Natural killer cell treated with Interleukin-12 subunit alpha and Interleukin-12 subunit beta and Interleukin-15 and Interleukin-18, amount 100 ng/mL, for 72 hours (primary cell): ENCODE data around the gene CENPS. TPM values are rescaled to one million over a fixed set of nuclear protein-coding genes. Genes with fewer than 3 reads are reported as not detected.
"Not testable (repeated sequence)": the region's sequence is repeated elsewhere in the genome, so short reads cannot be mapped to it uniquely, and the experiment has no call there.

Experiments
- ATAC-seq, 2 donors: fragments of 150-1000 bp; cut with Tn5 transposase in 1 of 2; sonication (Bioruptor Pico), chemical (Tn5 transposase) in 1 of 2; 2 replicates each; pipeline ENCODE4 v1.10.0; 2021
- DNase-seq: peaks from one replicate; pipeline ENCODE4 v3.0.0; 2022; ENCODE audit warnings: low spot score
- H3K27ac Mint-ChIP-seq, 2 donors: 1 replicate in 1 of 2; 2 replicates in 1 of 2; pipeline ENCODE4 v1.8.0; 2022; ENCODE audit warnings: mixed read lengths in 2 of 2, mild to moderate bottlenecking in 1 of 2, moderate library complexity in 1 of 2
- H3K27me3 Mint-ChIP-seq, 2 donors: 1 replicate in 1 of 2; 2 replicates in 1 of 2; pipeline ENCODE4 v1.8.0; 2022; ENCODE audit warnings: mixed read lengths in 2 of 2
- H3K36me3 Mint-ChIP-seq: one replicate; pipeline ENCODE4 v1.8.0; 2022; ENCODE audit warnings: mixed read lengths
- H3K4me1 Mint-ChIP-seq, 2 donors: 1 replicate in 1 of 2; 2 replicates in 1 of 2; pipeline ENCODE4 v1.8.0; 2022; ENCODE audit warnings: low read depth in 2 of 2, mixed read lengths in 2 of 2, mild to moderate bottlenecking in 1 of 2
- H3K4me3 Mint-ChIP-seq: one replicate; pipeline ENCODE4 v1.8.0; 2022; ENCODE audit warnings: mixed read lengths
- H3K9me3 Mint-ChIP-seq: 2 replicates; pipeline ENCODE4 v1.8.0; 2022; ENCODE audit warnings: mixed read lengths
- total RNA-seq, 2 donors: library from RNA; stranded (reverse); gene quantifications; one replicate each; pipeline ENCODE4 v1.2.3, GENCODE V29; 2022

CENPS gene
- total RNA-seq, 2 donors from 2014 or later, result 12.6 to 20.7 TPM

DNA sequence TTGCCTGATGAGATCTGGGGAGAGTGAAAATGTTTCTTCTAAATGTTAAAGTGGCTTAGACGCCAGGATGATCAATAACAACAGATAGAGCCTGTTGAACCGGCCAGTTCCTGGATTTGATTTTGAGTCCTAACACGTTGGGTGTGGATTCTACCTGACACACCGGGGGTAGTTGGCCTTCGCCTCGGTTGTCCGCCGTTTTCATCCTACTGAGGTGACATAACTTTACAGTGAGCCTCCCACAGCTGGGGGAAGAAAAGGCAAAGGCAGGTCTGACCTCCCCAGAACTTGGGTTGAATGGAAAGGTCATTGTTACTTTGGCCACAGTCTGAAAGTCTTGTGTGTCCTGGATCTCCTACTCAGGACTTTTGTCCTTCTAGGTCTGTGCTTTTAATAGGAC is 30.2 kb upstream of the CENPS start:
- peak overlapping the region; percentile 98 for H3K4me3 Mint-ChIP-seq
- DNase-seq (no peak), ATAC-seq (no peak)
- H3K4me1 Mint-ChIP-seq, result peaks cover 37 to 40% of the 10 kb centered on the region in 2 donors
- H3K27ac Mint-ChIP-seq, result peak overlapping the region; percentile 84 to 99
- H3K36me3 Mint-ChIP-seq, result peaks cover 29% of the 10 kb centered on the region
- no peaks in the 10 kb centered on the region for H3K9me3 Mint-ChIP-seq
- H3K27me3 Mint-ChIP-seq, result no peaks in the 10 kb centered on the region

DNA sequence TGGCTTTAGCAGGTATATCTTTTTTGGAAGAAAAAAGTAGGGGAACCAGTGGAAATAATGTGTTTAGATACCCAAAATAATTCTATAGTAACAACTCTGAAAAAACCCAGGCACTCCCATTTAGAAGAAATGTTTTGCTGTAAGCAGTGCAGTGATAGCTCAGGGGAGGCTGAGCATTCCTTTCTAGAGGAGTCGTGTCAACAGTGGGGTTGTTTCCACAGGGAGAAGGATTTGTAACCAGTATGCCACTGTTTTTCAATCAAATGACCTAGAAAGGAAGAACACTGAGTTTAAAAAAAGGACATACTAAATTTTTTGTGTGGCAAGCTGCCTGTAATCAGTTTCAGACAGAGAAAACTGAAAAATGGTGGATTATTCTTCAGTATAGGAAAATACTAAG is 29.0 kb upstream of the CENPS start:
- Mint-ChIP-seq H3K27me3 (no peaks in the 10 kb centered on the region), H3K4me3 (peak overlapping the region; percentile 98), H3K9me3 (no peaks in the 10 kb centered on the region), H3K36me3 (peaks cover 29% of the 10 kb centered on the region), H3K4me1 (peaks cover 37 to 40% of the 10 kb centered on the region in 2 donors), H3K27ac (peak overlapping the region; percentile 84 to 99)
- ATAC-seq (no peak), DNase-seq (no peak)

DNA sequence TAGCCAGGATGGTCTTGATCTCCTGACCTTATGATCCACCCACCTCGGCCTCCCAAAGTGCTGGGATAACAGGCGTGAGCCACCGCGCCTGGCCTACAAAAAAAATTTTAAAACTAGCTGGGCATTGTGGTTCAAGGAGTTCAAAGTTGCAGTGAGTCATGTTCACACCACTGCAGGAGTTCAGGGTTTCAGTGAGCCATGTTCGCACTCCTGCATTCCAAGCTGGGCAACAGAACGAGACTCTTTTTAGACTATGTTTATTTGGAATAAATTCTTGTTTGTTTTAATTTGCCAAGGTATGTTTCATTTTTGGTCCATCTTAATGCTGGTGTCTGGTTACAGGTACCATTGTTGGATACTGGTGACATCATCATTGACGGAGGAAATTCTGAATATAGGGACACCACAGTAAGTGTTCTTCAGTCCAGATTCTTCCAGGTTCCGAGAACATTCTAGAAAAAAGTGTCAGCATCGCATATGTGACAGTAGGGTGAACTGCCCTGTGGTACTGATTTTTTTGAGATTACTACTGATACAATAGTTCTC is 27.4 kb upstream of the CENPS start:
- Mint-ChIP-seq H3K27me3 (no peaks in the 10 kb centered on the region), H3K36me3 (peaks cover 37% of the 10 kb centered on the region), H3K4me1 (peaks cover 37 to 42% of the 10 kb centered on the region in 2 donors), H3K9me3 (no peaks in the 10 kb centered on the region), H3K4me3 (peak overlapping the region; percentile 74), H3K27ac (peak overlapping the region; percentile 61 to 91)
- ATAC-seq, result no peak
- DNase-seq, result no peak

DNA sequence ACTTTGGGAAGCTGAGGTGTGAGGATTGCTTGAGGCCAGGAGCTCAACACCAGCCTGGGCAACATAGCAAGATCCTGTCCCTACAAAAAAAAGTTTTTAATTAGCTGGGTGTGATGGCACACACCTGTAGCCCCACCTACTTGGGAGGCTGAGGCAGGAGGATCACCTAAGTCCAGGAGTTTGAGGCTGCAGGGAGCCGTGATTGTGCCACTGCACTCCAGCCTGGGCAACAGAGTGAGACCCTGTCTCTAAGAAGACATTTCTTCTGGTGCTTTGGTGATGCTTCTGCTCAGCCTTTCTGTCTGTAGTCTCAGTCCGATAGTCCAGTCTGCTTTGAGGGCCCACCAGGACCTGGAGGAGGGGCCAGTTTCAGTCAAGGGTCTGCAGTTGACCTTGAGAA is 23.0 kb upstream of the CENPS start:
- Mint-ChIP-seq H3K27me3 (no peaks in the 10 kb centered on the region), H3K36me3 (peaks cover 37% of the 10 kb centered on the region), H3K27ac (no peak overlapping the region), H3K4me3 (no peak overlapping the region), H3K9me3 (no peaks in the 10 kb centered on the region), H3K4me1 (peaks cover 14 to 21% of the 10 kb centered on the region in 2 donors)
- DNase-seq, result no peak
- no peak for ATAC-seq

DNA sequence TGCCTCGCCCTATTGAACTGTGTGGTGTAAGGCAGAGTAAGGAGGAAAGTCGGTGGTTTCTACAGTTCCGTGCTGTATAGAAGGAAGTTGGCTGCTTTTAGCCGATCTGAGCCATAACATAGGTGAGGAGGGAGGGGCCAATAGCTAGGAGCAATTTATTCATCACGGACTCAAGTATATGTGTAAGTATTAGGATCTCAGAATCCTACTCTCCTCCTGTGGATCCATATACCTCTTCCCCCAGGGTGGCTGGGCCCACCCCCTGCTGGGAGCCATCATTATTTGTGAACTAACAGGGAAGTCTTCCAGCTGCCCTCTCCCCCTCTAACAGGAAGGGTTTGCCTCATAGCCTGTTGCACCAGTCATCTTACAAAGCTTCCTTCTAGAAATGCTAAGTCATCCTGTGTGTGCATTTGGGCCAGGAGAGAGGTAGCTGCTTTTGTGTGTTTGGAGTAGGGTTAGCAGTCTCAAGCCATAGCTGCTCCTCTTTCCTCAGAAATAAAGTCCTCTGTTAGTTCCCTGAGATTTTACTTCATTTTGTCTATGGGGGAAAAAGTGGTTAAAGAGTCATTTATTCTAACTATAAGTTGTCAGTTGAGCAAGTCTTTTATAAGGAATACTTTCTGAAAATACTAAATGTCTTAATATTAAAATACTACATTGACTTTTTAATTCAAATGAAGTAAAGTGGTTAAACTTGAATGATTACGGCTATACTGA is 14.9 kb upstream of the CENPS start:
- peak overlapping the region; percentile 89 to 90 for H3K27ac Mint-ChIP-seq
- H3K36me3 Mint-ChIP-seq, result peaks cover 63% of the 10 kb centered on the region
- no peaks in the 10 kb centered on the region for H3K9me3 Mint-ChIP-seq
- no peaks in the 10 kb centered on the region for H3K27me3 Mint-ChIP-seq
- ATAC-seq (peak; percentile 79 to 84), DNase-seq (no peak)
- peak overlapping the region; percentile 65 for H3K4me3 Mint-ChIP-seq
- H3K4me1 Mint-ChIP-seq, result peaks cover 12 to 16% of the 10 kb centered on the region in 2 donors

DNA sequence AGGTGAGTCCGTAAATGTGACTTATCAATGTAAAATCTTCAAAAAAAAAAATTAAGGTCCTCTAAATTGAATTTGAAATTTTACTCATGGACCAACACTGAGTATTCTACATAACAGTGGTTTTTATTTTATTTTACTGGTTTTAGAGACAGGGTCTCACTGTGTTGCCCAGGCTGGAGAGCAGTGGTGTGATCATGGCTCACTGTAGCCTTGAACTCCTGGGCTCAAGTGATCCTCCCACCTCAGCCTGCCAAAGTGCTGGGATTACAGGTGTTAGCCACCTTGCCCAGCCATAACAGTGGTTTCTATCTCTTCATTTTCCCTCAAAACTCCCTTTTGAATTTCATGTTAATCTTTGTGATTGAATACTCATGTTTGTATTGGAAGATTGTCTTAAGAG is 14.3 kb upstream of the CENPS start:
- not testable (repeated sequence) for H3K9me3 Mint-ChIP-seq, DNase-seq, H3K4me3 Mint-ChIP-seq, H3K27me3 Mint-ChIP-seq, ATAC-seq
- H3K36me3 Mint-ChIP-seq, result peaks cover 63% of the 10 kb centered on the region
- H3K27ac Mint-ChIP-seq, result peak overlapping the region; percentile 89 to 90
- H3K4me1 Mint-ChIP-seq, result peaks cover 12 to 16% of the 10 kb centered on the region in 2 donors

DNA sequence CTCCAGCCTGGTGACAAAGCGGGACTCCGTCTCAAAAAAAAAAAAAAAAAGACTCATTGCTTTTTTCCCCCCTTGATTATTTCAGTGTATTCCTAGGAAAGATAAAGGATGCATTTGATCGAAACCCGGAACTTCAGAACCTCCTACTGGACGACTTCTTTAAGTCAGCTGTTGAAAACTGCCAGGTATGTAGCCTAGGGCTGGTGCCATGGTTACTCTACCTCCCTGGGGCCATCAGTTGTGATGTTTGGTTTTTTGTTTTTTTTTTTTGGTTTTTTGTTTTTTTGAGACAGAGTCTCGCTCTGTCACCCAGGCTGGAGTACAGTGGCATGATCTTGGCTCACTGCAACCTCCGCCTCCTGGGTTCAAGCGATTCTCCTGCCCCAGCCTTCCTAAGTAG is 11.5 kb upstream of the CENPS start:
- not testable (repeated sequence) for H3K27me3 Mint-ChIP-seq, DNase-seq, ATAC-seq, H3K4me3 Mint-ChIP-seq, H3K9me3 Mint-ChIP-seq, H3K27ac Mint-ChIP-seq
- peaks cover 6 to 12% of the 10 kb centered on the region in 2 donors for H3K4me1 Mint-ChIP-seq
- H3K36me3 Mint-ChIP-seq, result peaks cover 38% of the 10 kb centered on the region

DNA sequence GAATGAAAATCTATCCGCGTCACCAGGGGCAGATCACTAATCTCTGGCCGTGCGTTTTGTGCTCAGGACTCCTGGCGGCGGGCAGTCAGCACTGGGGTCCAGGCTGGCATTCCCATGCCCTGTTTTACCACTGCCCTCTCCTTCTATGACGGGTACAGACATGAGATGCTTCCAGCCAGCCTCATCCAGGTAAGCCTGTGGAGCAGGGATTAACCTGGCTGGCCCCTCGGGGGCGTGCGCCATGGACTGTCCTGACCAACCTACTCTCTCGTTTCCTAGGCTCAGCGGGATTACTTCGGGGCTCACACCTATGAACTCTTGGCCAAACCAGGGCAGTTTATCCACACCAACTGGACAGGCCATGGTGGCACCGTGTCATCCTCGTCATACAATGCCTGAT is 10.9 kb upstream of the CENPS start:
- peak overlapping the region in 1 of 2 donors; percentile 41 for H3K27ac Mint-ChIP-seq
- no peaks in the 10 kb centered on the region for H3K9me3 Mint-ChIP-seq
- H3K36me3 Mint-ChIP-seq, result peaks cover 33% of the 10 kb centered on the region

DNA sequence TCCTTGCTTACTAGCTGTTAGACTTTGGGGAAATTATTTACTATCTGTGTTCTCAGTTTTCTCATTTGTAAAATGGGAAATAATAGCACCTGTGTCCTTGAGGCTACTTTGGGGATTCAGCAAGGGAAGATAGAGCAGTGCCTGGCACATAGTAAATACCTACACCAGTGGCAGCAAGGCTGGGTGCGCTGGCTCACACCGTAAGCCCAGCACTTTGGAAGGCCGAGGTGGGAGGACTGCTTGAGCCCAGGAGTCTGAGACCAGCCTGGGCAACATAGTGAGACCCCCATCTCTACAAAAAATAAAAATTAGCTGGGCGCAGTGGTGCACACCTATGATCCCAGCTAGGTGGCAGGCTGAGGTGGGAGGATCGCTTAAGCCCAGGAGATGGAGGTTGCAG is 8.6 kb upstream of the CENPS start:
- Mint-ChIP-seq H3K4me1 (peaks cover 0 to 3% of the 10 kb centered on the region in 2 donors), H3K4me3 (no peak overlapping the region), H3K36me3 (peaks cover 23% of the 10 kb centered on the region), H3K27me3 (no peaks in the 10 kb centered on the region), H3K9me3 (no peaks in the 10 kb centered on the region), H3K27ac (no peak overlapping the region)
- DNase-seq (no peak), ATAC-seq (no peak)

More for the DNA sequence above, 10.9 kb upstream of the CENPS start:
- DNase-seq (no peak), ATAC-seq (no peak)
- peaks cover 6 to 12% of the 10 kb centered on the region in 2 donors for H3K4me1 Mint-ChIP-seq
- H3K4me3 Mint-ChIP-seq, result no peak overlapping the region
- H3K27me3 Mint-ChIP-seq, result no peaks in the 10 kb centered on the region

DNA sequence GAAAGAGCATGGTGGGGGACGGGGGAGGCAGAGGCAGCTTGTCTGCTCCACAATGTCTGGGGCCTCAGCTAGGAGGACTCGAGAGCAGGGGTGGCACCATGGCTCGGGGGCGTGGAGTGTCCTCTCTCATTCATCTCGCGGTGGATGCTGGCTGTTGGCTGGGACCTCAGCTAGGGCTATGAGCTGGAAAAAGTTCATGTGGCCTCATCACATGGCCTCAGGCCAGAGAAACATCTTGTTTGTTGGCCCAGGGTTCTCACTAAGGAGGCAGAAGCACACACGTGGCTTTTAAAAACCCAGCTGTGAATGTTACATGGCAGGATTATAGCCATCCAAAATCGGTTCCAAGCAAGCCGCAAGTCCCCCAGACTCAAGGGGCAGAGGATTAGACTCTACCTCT is 6.2 kb upstream of the CENPS start:
- ATAC-seq (no peak), DNase-seq (no peak)
- no peaks in the 10 kb centered on the region for H3K9me3 Mint-ChIP-seq
- H3K4me3 Mint-ChIP-seq, result no peak overlapping the region
- no peaks in the 10 kb centered on the region for H3K27me3 Mint-ChIP-seq
- H3K4me1 Mint-ChIP-seq, result peaks cover 1 to 4% of the 10 kb centered on the region in 2 donors
- H3K27ac Mint-ChIP-seq, result no peak overlapping the region
- H3K36me3 Mint-ChIP-seq, result peaks cover 13% of the 10 kb centered on the region

DNA sequence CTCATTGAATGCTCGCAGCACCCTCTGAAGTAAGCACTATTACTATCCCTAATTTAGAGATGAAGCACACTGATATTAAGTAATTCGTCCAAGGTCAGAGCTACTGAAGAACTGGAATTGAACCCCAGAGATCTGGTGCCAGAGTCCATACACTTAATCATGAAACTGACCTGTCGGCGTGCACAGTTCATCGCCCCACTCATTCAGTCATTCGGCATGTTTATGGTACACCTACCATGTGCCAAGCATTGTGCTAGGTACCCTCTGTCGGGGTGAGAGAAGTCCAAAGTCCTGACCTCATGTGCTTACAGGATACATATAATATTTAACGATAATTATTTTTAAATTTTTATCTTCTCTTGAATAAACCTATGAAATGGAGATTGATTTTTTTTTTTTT is 5.6 kb upstream of the CENPS start:
- Mint-ChIP-seq H3K27me3 (no peaks in the 10 kb centered on the region), H3K9me3 (no peaks in the 10 kb centered on the region), H3K36me3 (peaks cover 8% of the 10 kb centered on the region), H3K4me3 (no peak overlapping the region), H3K27ac (no peak overlapping the region), H3K4me1 (peaks cover 4 to 6% of the 10 kb centered on the region in 2 donors)
- no peak for DNase-seq
- ATAC-seq, result no peak

DNA sequence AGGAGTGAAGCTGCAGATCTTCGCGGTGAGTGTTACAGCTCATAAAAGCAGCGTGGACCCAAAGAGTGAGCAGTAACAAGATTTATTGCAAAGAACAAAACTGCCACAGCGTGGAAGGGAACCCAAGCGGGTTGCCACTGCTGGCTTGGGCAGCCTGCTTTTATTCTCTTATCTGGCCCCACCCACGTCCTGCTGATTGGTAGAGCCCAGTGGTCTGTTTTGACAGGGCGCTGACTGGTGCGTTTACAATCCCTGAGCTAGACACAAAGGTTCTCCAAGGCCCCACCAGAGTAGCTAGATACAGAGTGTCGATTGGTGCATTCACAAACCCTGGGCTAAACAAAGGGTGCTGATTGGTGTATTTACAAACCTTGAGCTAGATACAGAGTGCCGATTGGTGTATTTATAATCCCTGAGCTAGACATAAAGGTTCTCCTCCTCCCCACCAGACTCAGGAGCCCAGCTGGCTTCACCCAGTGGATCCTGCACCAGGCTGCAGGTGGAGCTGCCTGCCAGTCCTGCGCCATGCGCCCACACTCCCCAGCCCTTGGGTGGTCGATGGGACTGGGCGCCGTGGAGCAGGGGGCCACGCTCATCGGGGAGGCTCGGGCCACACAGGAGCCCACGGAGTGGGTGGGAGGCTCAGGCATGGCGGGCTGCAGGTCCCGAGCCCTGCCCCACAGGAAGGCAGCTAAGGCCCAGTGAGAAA is 4.3 kb upstream of the CENPS start:
- H3K9me3 Mint-ChIP-seq, ATAC-seq, H3K27me3 Mint-ChIP-seq, DNase-seq, H3K36me3 Mint-ChIP-seq, H3K4me3 Mint-ChIP-seq: not testable (repeated sequence)
- Mint-ChIP-seq H3K4me1 (peaks cover 12% of the 10 kb centered on the region in 2 donors), H3K27ac (peak overlapping the region in 1 of 2 donors; percentile 8)

DNA sequence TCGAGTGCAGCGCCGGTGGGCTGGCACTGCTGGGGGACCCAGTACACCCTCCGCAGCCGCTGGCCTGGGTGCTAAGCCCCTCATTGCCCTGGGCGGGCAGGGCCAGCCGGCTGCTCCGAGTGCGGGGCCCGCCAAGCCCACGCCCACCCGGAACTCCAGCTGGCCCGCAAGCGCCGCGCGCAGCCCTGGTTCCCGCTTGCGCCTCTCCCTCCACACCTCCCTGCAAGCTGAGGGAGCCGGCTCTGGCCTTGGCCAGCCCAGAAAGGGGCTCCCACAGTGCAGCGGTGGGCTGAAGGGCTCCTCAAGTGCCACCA is 3.7 kb upstream of the CENPS start:
- not testable (repeated sequence) for H3K36me3 Mint-ChIP-seq, H3K9me3 Mint-ChIP-seq, H3K27ac Mint-ChIP-seq, H3K4me3 Mint-ChIP-seq, H3K27me3 Mint-ChIP-seq, ATAC-seq, DNase-seq
- peaks cover 12 to 14% of the 10 kb centered on the region in 2 donors for H3K4me1 Mint-ChIP-seq

DNA sequence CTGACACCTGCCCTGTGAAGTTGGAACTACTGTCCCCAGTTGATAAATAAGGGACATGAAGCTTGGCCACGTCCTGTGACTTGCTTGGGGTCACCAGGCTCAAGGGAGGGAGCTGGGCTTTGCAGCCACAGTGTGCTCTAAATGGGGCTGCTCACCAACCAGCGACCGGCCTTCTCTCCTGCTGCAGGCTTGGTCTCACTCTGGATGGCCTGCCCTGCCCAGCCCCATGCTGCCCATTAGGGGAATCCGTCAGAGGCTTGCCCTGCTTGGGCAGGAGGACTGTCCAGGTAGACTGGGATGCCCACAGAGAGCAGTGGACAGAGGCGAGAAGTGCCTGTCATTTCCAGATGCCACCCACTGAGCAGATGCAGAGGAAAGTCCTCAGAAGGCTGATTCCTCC is 1.2 kb upstream of the CENPS start:
- Mint-ChIP-seq H3K4me3 (peak overlapping the region; percentile 85), H3K36me3 (no peaks in the 10 kb centered on the region), H3K27me3 (no peaks in the 10 kb centered on the region), H3K9me3 (no peaks in the 10 kb centered on the region), H3K27ac (peak overlapping the region in 1 of 2 donors; percentile 83), H3K4me1 (peaks cover 12 to 14% of the 10 kb centered on the region in 2 donors)
- DNase-seq, result no peak
- ATAC-seq, result no peak
